ENCODE data around the gene SUPT3H.

GRCh38 chr6:45297320-45297719, 80.4 kb downstream of the SUPT3H start:
- no peak for TF ChIP-seq CTCF (IDR thresholded peaks at IDR 0.05; ENCODE audit: low read depth, low read length, missing input control)
- no peak for TF ChIP-seq JUND (IDR thresholded peaks at IDR 0.05)
- TF ChIP-seq RAD21 (IDR thresholded peaks at IDR 0.05), result no peak
- no peak for TF ChIP-seq ZBTB33 (IDR thresholded peaks at IDR 0.05)
- TF ChIP-seq EGR1 (IDR thresholded peaks at IDR 0.05; ENCODE audit: low read depth in 2 of 2), result no peak
- no peak for TF ChIP-seq TAF1 (conservative IDR thresholded peaks at IDR 0.05)
